Astrocyte (in vitro differentiated cells and primary cell): ENCODE data around the gene SPIN1. TPM values are rescaled to one million over a fixed set of nuclear protein-coding genes. Genes with fewer than 3 reads are reported as not detected.

Source experiments
- DNase-seq: peaks from one replicate; pipeline ENCODE4 v3.0.0-alpha.2; 2010; ENCODE audit warnings: low read depth
- FAIRE-seq: peaks from 2 replicates; lab custom pipeline; 2011; peaks lifted over from hg19 to GRCh38; lab: Jason Lieb, UNC
- H2AFZ ChIP-seq: 2 replicates; pipeline ENCODE4 v1.6.0; 2012; ENCODE audit warnings: low read depth, low read length, inconsistent platforms
- H3K27ac ChIP-seq: 2 replicates; pipeline ENCODE4 v1.5.1; 2011; ENCODE audit warnings: low read depth, low read length, inconsistent platforms
- H3K27me3 ChIP-seq: 2 replicates; pipeline ENCODE4 v1.6.0; 2011; ENCODE audit warnings: low read length, inconsistent platforms; ENCODE audit not compliant: insufficient read depth
- H3K36me3 ChIP-seq: 2 replicates; pipeline ENCODE4 v1.5.1; 2011; ENCODE audit warnings: low read length, inconsistent platforms; ENCODE audit not compliant: insufficient read depth
- H3K4me1 ChIP-seq: 2 replicates; pipeline ENCODE4 v1.5.1; 2011; ENCODE audit warnings: low read length, inconsistent platforms; ENCODE audit not compliant: insufficient read depth
- H3K4me2 ChIP-seq: 2 replicates; pipeline ENCODE4 v1.6.0; 2012; ENCODE audit warnings: low read length, inconsistent platforms
- H3K4me3 ChIP-seq: 2 replicates; pipeline ENCODE4 v1.5.1; 2011; ENCODE audit warnings: low read depth, mild to moderate bottlenecking, low read length, inconsistent platforms; ENCODE audit not compliant: insufficient read depth
- H3K79me2 ChIP-seq: 2 replicates; pipeline ENCODE4 v1.6.0; 2012; ENCODE audit warnings: mild to moderate bottlenecking, low read length, inconsistent platforms; ENCODE audit not compliant: insufficient read depth
- H3K9ac ChIP-seq: 2 replicates; pipeline ENCODE4 v1.6.0; 2012; ENCODE audit warnings: mild to moderate bottlenecking, low read length, inconsistent platforms
- H3K9me3 ChIP-seq: 2 replicates; pipeline ENCODE4 v1.5.1; 2012; ENCODE audit warnings: low read depth, mild to moderate bottlenecking, low read length, inconsistent platforms; ENCODE audit not compliant: insufficient read depth
- H4K20me1 ChIP-seq: 2 replicates; pipeline ENCODE4 v1.6.0; 2012; ENCODE audit warnings: low read length, inconsistent platforms; ENCODE audit not compliant: insufficient read depth
- H3K27ac Mint-ChIP-seq: one replicate; pipeline ENCODE4 v1.8.0; 2021; ENCODE audit warnings: mild to moderate bottlenecking, mixed read lengths; ENCODE audit not compliant: unreplicated experiment
- H3K27me3 Mint-ChIP-seq: one replicate; pipeline ENCODE4 v1.8.0; 2021; ENCODE audit warnings: low read depth, mixed read lengths; ENCODE audit not compliant: unreplicated experiment
- H3K36me3 Mint-ChIP-seq: one replicate; pipeline ENCODE4 v1.8.0; 2021; ENCODE audit warnings: low read depth, mixed read lengths; ENCODE audit not compliant: unreplicated experiment
- H3K4me1 Mint-ChIP-seq: one replicate; pipeline ENCODE4 v1.8.0; 2021; ENCODE audit warnings: low read depth, mixed read lengths; ENCODE audit not compliant: unreplicated experiment
- H3K4me3 Mint-ChIP-seq: one replicate; pipeline ENCODE4 v1.8.0; 2021; ENCODE audit warnings: mild to moderate bottlenecking, moderate library complexity, mixed read lengths; ENCODE audit not compliant: unreplicated experiment
- H3K9me3 Mint-ChIP-seq: one replicate; pipeline ENCODE4 v1.8.0; 2021; ENCODE audit warnings: mild to moderate bottlenecking, mixed read lengths; ENCODE audit not compliant: unreplicated experiment
- CTCF ChIP-seq: IDR thresholded peaks from 2 replicates; pipeline ENCODE4 v1.5.1; 2011; ENCODE audit warnings: low read depth, mild to moderate bottlenecking, inconsistent platforms, low read length, moderate library complexity; ENCODE audit not compliant: insufficient read depth
- EZH2 ChIP-seq: IDR thresholded peaks from 2 replicates; pipeline ENCODE4 v1.6.1; 2012; ENCODE audit warnings: mild to moderate bottlenecking, low read length, inconsistent platforms; ENCODE audit not compliant: insufficient read depth
- total RNA-seq: library from RNA; stranded (reverse); gene quantifications from 2 replicates; pipeline ENCODE4 v1.2.1, GENCODE V29; 2021

SPIN1 gene
- total RNA-seq, 1 donor from 2014 or later: 74.1 TPM

- H3K4me2 ChIP-seq: peak overlapping the region; percentile 0
These were observed 4.3 kb downstream of the SPIN1 start for GRCh38 chr9:88392549-88392948.

GRCh38 chr9:88396836-88397577 lies 8.8 kb downstream of the SPIN1 start:
- Histone ChIP-seq H3K79me2 (peaks cover 96% of the 10 kb centered on the region), H2AFZ (no peak overlapping the region), H3K4me3 (no peak overlapping the region), H3K27ac (peak overlapping the region; percentile 48), H3K9me3 (no peaks in the 10 kb centered on the region), H4K20me1 (peaks cover 82% of the 10 kb centered on the region), H3K36me3 (no peaks in the 10 kb centered on the region), H3K9ac (no peak overlapping the region), H3K4me1 (peaks cover 35% of the 10 kb centered on the region), H3K4me2 (peak overlapping the region; percentile 36), H3K27me3 (no peaks in the 10 kb centered on the region)
- Mint-ChIP-seq H3K4me1 (peaks cover 34% of the 10 kb centered on the region), H3K36me3 (no peaks in the 10 kb centered on the region), H3K27me3 (no peaks in the 10 kb centered on the region), H3K27ac (no peak overlapping the region), H3K4me3 (peak overlapping the region; percentile 42), H3K9me3 (no peaks in the 10 kb centered on the region)
- DNase-seq (peak; percentile 92), FAIRE-seq (no peak)
- TF ChIP-seq EZH2 (no peak), CTCF (no peak)

More at GRCh38 chr9:88392549-88392948, 4.3 kb downstream of the SPIN1 start:
- Histone ChIP-seq H3K4me1 (peaks cover 19% of the 10 kb centered on the region), H3K9me3 (no peaks in the 10 kb centered on the region), H3K79me2 (peaks cover 85% of the 10 kb centered on the region), H3K36me3 (no peaks in the 10 kb centered on the region), H2AFZ (no peak overlapping the region), H4K20me1 (peaks cover 59% of the 10 kb centered on the region), H3K27me3 (no peaks in the 10 kb centered on the region), H3K27ac (no peak overlapping the region), H3K9ac (no peak overlapping the region), H3K4me3 (no peak overlapping the region)
- TF ChIP-seq CTCF: no peak
- TF ChIP-seq EZH2: no peak
- peak overlapping the region; percentile 23 for H3K27ac Mint-ChIP-seq
- H3K4me3 Mint-ChIP-seq: peak overlapping the region; percentile 9
- FAIRE-seq (no peak), DNase-seq (no peak)
- no peaks in the 10 kb centered on the region for H3K27me3 Mint-ChIP-seq
- peaks cover 16% of the 10 kb centered on the region for H3K4me1 Mint-ChIP-seq
- H3K36me3 Mint-ChIP-seq: no peaks in the 10 kb centered on the region
- peaks cover 1% of the 10 kb centered on the region for H3K9me3 Mint-ChIP-seq

- Mint-ChIP-seq H3K9me3 (no peaks in the 10 kb centered on the region), H3K36me3 (no peaks in the 10 kb centered on the region), H3K4me3 (no peak overlapping the region), H3K27me3 (no peaks in the 10 kb centered on the region), H3K4me1 (peaks cover 34% of the 10 kb centered on the region), H3K27ac (peak overlapping the region; percentile 34)
- H3K79me2 ChIP-seq: peaks cover 96% of the 10 kb centered on the region
- H3K9ac ChIP-seq: no peak overlapping the region
- H3K9me3 ChIP-seq: no peaks in the 10 kb centered on the region
- no peaks in the 10 kb centered on the region for H3K27me3 ChIP-seq
- peak overlapping the region; percentile 36 for H3K4me2 ChIP-seq
- no peaks in the 10 kb centered on the region for H3K36me3 ChIP-seq
- TF ChIP-seq EZH2 (no peak), CTCF (no peak)
- no peak overlapping the region for H3K4me3 ChIP-seq
- H3K4me1 ChIP-seq: peaks cover 35% of the 10 kb centered on the region
- DNase-seq (no peak), FAIRE-seq (no peak)
- peaks cover 81% of the 10 kb centered on the region for H4K20me1 ChIP-seq
- H2AFZ ChIP-seq: no peak overlapping the region
- H3K27ac ChIP-seq: peak overlapping the region; percentile 48
These were observed 9.8 kb downstream of the SPIN1 start for GRCh38 chr9:88398016-88398415.
